Stimulated activated CD8-positive, alpha-beta memory T cell treated with anti-CD3 and anti-CD28 coated beads, Interleukin-7, amount 100 ng/mL, for 48 hours (primary cell): ENCODE results near the gene CFAP97D2.
"Not testable (repeated sequence)": the region's sequence is repeated elsewhere in the genome, so short reads cannot be mapped to it uniquely, and the experiment has no call there.

Experiments used
- DNase-seq, 2 donors: peaks; one replicate each; pipeline ENCODE4 v3.0.0-alpha.2; 2020; ENCODE audit warnings: low read depth in 1 of 2; ENCODE audit errors: extremely low read depth in 1 of 2

The CFAP97D2 gene

GRCh38 chr13:114155926-114156883 lies 22.9 kb upstream of the CFAP97D2 start:
- no peak for DNase-seq

DNA sequence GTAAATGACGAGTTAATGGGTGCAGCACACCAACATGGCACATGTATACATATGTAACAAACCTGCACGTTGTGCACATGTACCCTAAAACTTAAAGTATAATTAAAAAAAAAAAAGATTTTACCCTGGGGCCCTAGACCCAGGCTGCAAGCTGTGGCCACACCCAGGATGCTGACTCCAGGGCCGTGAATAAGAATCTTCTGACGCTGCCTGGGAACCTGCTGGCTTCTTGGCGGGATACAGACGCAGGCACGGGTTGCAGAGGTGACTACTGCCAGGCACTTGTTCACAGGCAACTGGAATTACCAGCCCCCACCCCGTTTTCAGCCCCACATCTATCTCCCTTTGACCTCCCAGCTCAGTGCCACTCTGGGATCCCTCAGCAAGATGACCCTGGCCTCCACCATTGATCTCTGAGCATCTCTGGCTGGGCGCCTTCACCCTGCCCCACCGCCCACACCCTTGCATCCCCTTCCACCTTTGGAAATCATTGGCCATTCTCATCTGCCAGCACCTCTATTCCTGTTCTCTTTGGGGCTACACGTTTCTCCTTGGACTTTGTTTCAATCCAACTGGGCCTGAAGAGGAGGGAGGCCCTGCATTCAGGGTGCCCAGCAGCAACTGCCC lies 21.1 kb upstream of the CFAP97D2 start:
- DNase-seq, result no peak

DNA sequence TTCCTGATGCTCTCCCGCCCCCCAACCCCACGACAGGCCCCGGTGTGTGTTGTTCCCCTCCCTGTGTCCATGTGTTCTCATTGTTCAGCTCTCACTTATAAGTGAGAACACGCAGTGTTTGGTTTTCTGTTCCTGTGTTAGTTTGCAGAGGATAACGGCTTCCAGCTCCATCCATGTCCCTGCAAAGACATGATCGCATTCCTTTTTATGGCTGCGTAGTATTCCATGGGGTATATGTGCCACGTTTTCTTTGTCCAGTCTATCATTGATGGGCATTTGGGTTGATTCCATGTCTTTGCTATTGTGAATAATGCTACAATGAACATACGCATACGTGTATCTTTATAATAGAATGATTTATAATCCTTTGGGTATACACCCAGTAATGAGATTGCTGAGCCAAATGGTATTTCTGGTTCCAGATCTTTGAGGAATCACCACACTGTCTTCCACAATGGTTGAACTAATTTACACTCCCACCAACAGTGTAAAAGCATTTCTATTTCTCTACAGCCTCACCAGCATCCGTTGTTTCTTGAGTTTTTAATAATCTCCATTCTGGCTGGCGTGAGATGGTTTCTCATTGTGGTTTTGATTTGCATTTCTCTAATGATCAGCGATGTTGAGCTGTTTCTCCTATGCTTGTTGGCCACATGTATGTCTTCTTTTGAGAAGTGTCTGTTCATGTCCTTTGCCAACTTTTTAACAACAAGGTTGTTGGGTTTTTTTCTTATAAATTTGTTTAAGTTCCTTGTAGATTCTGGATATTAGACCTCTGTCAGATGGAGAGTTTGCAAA lies 20.0 kb upstream of the CFAP97D2 start:
- DNase-seq, result not testable (repeated sequence)

- no peak for DNase-seq
These were observed 18.0 kb upstream of the CFAP97D2 start for GRCh38 chr13:114161028-114161556.

- DNase-seq, result no peak
These were observed 17.2 kb upstream of the CFAP97D2 start for GRCh38 chr13:114161644-114162532.

DNA sequence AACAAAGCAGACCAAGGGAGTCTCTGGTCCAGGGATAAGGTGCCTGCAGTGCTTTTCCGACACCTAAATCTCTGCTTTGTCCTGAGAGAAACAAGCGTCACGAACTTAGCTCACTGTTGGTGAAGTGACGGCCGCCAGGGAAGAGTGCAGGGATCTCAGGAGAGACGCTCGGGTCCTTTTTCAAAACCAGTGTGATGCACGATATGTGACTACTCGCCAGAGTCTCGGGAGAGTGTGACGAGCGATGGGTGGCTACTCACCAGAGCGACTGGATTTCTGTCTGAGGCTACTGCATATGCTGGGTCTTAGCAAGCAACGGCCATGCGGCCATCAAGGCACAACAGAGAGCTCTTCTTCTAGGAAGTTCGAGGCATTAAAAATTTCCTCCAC lies 16.5 kb upstream of the CFAP97D2 start:
- no peak for DNase-seq

DNA sequence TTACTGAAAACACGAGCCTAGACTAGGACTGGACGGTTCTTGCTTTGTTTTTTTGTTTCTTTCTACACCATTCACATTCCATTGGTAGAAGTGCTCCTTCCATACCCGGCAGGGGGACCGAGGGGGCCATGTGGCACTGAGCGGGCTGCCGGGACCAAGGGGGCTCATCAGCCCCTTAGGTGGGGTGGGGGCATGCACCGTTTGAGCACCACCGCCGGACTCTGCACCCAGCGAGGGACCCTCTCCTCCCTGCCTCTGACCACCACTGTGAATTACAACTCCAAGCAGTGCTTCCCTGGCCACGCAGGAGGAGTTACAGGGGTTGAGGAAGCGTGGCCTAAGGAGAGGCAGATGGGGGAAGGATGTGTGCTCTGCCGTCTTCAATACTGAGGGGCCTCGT lies 15.0 kb upstream of the CFAP97D2 start:
- no peak for DNase-seq

DNA sequence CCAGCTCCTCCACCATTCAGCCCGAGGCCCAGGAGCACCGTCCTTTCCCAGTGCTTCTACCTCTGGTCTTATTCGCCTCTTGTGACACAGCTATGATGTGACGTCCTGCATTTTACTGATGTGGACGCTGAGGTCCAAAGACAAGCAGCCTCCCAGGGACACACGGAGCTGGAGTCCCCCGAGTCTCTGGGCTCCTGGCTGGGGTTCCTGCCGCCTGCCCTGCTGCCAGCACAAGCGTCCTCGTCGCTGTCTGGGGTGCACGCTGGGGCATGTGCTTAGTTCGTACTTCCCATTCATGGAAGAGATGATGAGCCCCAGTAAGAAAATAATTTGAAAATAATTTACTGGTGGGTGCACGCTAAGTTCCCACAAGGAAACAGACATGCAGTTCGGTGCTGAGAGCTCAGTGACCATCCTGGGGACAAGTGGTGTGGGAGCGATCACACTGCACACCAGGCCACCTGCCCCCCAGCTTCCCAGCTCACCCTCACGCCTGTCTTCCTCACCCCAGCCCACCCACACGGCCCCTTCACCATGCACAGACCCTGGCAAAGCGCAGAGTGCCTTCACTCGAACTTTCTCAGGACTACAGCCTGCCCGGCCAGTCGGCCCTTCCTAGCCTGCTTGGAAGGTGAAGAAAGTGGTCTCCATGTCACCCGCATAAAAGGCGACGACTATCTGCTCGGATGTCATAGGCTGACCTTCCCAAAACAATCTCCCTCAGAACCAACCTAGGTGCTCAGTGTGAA lies 14.2 kb upstream of the CFAP97D2 start:
- no peak for DNase-seq

- DNase-seq, result no peak
These were observed 12.5 kb upstream of the CFAP97D2 start for GRCh38 chr13:114166381-114167131.

DNA sequence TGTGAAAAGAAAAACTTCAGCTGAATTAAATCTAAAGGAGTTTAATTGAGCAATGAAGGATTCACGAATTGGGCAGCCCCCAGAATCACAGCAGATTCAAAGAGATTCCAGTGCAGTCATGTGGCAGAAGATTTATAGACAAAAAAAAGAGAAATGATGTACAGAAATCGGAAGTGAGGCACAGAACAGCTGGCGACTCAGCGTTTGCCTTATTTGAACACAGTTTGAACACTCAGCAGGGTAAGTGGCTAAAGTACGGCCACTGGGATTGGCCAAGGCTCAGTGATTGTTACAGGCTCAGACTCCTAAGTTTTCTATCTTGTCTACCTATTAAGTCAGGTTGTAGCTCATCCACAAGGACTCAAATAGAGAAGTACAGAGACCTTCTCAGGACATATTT lies 11.6 kb upstream of the CFAP97D2 start:
- no peak for DNase-seq

DNA sequence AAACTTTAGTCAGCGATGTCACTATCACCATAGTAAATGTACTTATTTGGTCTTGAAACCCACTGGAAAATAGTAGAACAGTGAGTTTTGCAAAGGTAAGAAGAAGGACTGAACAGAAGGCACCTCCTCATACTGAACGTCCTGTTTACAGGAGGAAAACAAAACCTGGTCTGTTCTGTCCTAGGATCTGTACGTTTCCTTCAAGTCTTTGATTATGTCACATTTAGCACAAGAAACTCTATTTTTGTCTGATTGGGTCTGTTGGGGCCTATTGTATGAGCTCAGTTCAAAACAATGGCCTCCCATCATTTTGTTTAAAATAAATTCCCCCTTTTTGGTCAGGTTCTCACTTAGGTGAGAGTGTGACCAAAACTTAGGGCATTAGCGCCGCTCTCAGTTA lies 11.2 kb upstream of the CFAP97D2 start:
- DNase-seq, result no peak

- DNase-seq, result no peak
These were observed 5.8 kb upstream of the CFAP97D2 start for GRCh38 chr13:114173272-114173671.

DNA sequence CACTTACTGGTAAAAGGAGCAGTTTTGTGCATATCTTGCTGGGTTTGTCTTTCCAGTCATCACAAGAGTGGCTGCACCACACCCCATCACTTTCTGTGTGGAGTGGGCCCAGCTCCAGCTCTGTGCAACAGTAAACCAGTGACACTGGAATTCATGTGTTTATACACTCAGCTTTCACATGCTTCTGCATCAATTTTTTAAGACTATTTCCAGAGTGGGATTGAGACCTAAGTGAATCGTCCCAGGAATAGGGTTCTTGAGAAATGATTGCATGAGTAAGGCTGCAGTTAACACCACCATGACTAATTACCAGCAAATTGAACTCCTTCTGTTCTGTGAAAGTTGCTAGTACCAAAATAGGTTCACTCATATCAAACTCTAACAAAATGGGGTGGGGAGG lies 5.3 kb upstream of the CFAP97D2 start:
- DNase-seq, result no peak

DNA sequence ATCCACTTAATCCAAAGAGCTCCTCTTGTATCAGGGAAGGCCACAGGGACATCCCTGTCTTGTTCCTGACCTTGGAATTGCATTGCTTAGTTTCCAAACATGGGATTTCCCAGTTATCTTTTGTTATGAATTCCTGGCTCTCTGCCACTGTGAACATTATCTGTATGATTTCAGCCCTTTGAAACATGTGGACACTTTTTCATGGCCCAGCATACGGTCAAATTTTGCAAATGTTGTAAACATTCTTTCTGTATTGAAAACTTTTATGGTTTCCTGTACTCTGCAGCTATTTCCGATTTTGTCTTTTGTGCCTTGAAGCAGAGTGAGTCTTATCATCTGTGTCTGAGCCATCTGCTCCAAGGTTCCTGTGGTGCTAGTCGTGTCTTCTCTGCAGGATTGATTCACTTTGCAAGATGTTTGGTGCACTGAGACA lies 4.5 kb upstream of the CFAP97D2 start:
- DNase-seq, result no peak

GRCh38 chr13:114176359-114176902 lies 2.6 kb upstream of the CFAP97D2 start:
- not testable (repeated sequence) for DNase-seq

GRCh38 chr13:114177245-114178010 lies 1.6 kb upstream of the CFAP97D2 start:
- no peak for DNase-seq

- no peak for DNase-seq
These were observed 6.3 kb downstream of the CFAP97D2 start for GRCh38 chr13:114185182-114185971.
